HEK293 (cell line): ENCODE results near the gene PFDN1.
A peak's percentile ranks its signal among the peaks of the same experiment; 100 is the strongest.

Experiments used
- BCL11B ChIP-seq: fragments of 450-650 bp; formaldehyde crosslinking; IDR thresholded peaks from 2 replicates; pipeline ENCODE4 v1.5.1; 2016; ENCODE audit warnings: low read depth, missing biosample characterization, missing genetic modification characterization
- ELK4 ChIP-seq: IDR thresholded peaks from 2 replicates; pipeline ENCODE4 v1.6.1; 2011; ENCODE audit warnings: mild to moderate bottlenecking, low read depth, low read length, borderline replicate concordance
- GLIS2 ChIP-seq: fragments of 450-650 bp; formaldehyde crosslinking; IDR thresholded peaks from 2 replicates; pipeline ENCODE4 v1.5.1; 2016; ENCODE audit warnings: missing biosample characterization, missing genetic modification characterization
- IKZF3 ChIP-seq: fragments of 450-650 bp; IDR thresholded peaks from 2 replicates; pipeline ENCODE4 v1.5.0; 2018; ENCODE audit warnings: missing biosample characterization, mild to moderate bottlenecking, missing genetic modification characterization, moderate library complexity
- KLF10 ChIP-seq: fragments of 450-650 bp; IDR thresholded peaks from 2 replicates; pipeline ENCODE4 v1.5.1; 2018; ENCODE audit warnings: missing biosample characterization, mild to moderate bottlenecking, missing genetic modification characterization
- KLF8 ChIP-seq: fragments of 450-650 bp; formaldehyde crosslinking; IDR thresholded peaks from 2 replicates; pipeline ENCODE4 v1.5.1; 2016; ENCODE audit warnings: missing biosample characterization, missing genetic modification characterization
- MYNN ChIP-seq: fragments of 450-650 bp; formaldehyde crosslinking; IDR thresholded peaks from 2 replicates; pipeline ENCODE4 v1.5.1; 2016; ENCODE audit warnings: missing biosample characterization, missing genetic modification characterization, borderline replicate concordance
- PRDM6 ChIP-seq: fragments of 450-650 bp; formaldehyde crosslinking; IDR thresholded peaks from 2 replicates; pipeline ENCODE4 v1.5.1; 2017; ENCODE audit warnings: missing biosample characterization, missing genetic modification characterization
- SCRT1 ChIP-seq: fragments of 450-650 bp; formaldehyde crosslinking; IDR thresholded peaks from 2 replicates; pipeline ENCODE4 v1.5.1; 2016; ENCODE audit warnings: missing biosample characterization, missing genetic modification characterization, borderline replicate concordance
- SCRT2 ChIP-seq: fragments of 450-650 bp; formaldehyde crosslinking; IDR thresholded peaks from 2 replicates; pipeline ENCODE4 v1.5.1; 2016; ENCODE audit warnings: missing biosample characterization, missing genetic modification characterization
- SP2 ChIP-seq: fragments of 450-650 bp; formaldehyde crosslinking; IDR thresholded peaks from 2 replicates; pipeline ENCODE4 v1.5.1; 2016; ENCODE audit warnings: missing biosample characterization, missing genetic modification characterization
- SP3 ChIP-seq: fragments of 450-650 bp; formaldehyde crosslinking; IDR thresholded peaks from 2 replicates; pipeline ENCODE4 v1.5.1; 2016; ENCODE audit warnings: missing biosample characterization, missing genetic modification characterization
- TRIM28 ChIP-seq: IDR thresholded peaks from 2 replicates; pipeline ENCODE4 v1.6.1; 2011; ENCODE audit warnings: low read length, control low read depth, borderline replicate concordance
- ZBTB17 ChIP-seq: fragments of 450-650 bp; formaldehyde crosslinking; IDR thresholded peaks from 2 replicates; pipeline ENCODE4 v1.5.1; 2016; ENCODE audit warnings: missing biosample characterization, missing genetic modification characterization
- ZBTB20 ChIP-seq: fragments of 450-650 bp; formaldehyde crosslinking; IDR thresholded peaks from 2 replicates; pipeline ENCODE4 v1.5.1; 2016; ENCODE audit warnings: missing biosample characterization, missing genetic modification characterization
- ZBTB7A ChIP-seq: fragments of 450-650 bp; formaldehyde crosslinking; IDR thresholded peaks from 2 replicates; pipeline ENCODE4 v1.5.1; 2016; ENCODE audit warnings: low read depth, missing biosample characterization, missing genetic modification characterization
- ZFP37 ChIP-seq: fragments of 450-650 bp; formaldehyde crosslinking; IDR thresholded peaks from 2 replicates; pipeline ENCODE4 v1.5.1; 2016; ENCODE audit warnings: missing biosample characterization, missing genetic modification characterization
- ZFP41 ChIP-seq: fragments of 450-650 bp; formaldehyde crosslinking; IDR thresholded peaks from 2 replicates; pipeline ENCODE4 v1.5.1; 2016; ENCODE audit warnings: missing biosample characterization, missing genetic modification characterization, borderline replicate concordance
- ZNF138 ChIP-seq: fragments of 450-650 bp; formaldehyde crosslinking; IDR thresholded peaks from 2 replicates; pipeline ENCODE4 v1.5.1; 2016; ENCODE audit warnings: missing biosample characterization, missing genetic modification characterization, borderline replicate concordance
- ZNF16 ChIP-seq: fragments of 450-650 bp; formaldehyde crosslinking; IDR thresholded peaks from 2 replicates; pipeline ENCODE4 v1.5.1; 2016; ENCODE audit warnings: low read depth, missing biosample characterization, missing genetic modification characterization
- ZNF174 ChIP-seq: fragments of 450-650 bp; formaldehyde crosslinking; IDR thresholded peaks from 2 replicates; pipeline ENCODE4 v1.5.0; 2017; ENCODE audit warnings: missing biosample characterization, mild to moderate bottlenecking, missing genetic modification characterization
- ZNF19 ChIP-seq: fragments of 450-650 bp; formaldehyde crosslinking; IDR thresholded peaks from 2 replicates; pipeline ENCODE4; 2016; ENCODE audit warnings: missing biosample characterization, missing genetic modification characterization, low read depth
- ZNF335 ChIP-seq: fragments of 450-650 bp; formaldehyde crosslinking; conservative IDR thresholded peaks from 2 replicates; pipeline ENCODE4 v1.5.1; 2016; ENCODE audit warnings: missing biosample characterization, missing genetic modification characterization
- ZNF362 ChIP-seq: fragments of 450-650 bp; formaldehyde crosslinking; IDR thresholded peaks from 2 replicates; pipeline ENCODE4 v1.5.1; 2016; ENCODE audit warnings: missing biosample characterization, missing genetic modification characterization
- ZNF391 ChIP-seq: fragments of 450-650 bp; formaldehyde crosslinking; IDR thresholded peaks from 2 replicates; pipeline ENCODE4 v1.5.1; 2016; ENCODE audit warnings: low read depth, missing biosample characterization, missing genetic modification characterization, borderline replicate concordance
- ZNF473 ChIP-seq: fragments of 450-650 bp; formaldehyde crosslinking; IDR thresholded peaks from 2 replicates; pipeline ENCODE4 v1.5.1; 2017; ENCODE audit warnings: missing biosample characterization, missing genetic modification characterization
- ZNF549 ChIP-seq: fragments of 450-650 bp; IDR thresholded peaks from 2 replicates; pipeline ENCODE4 v1.5.1; 2018; ENCODE audit warnings: missing biosample characterization, missing genetic modification characterization, mild to moderate bottlenecking, inconsistent platforms, moderate library complexity
- ZNF561 ChIP-seq: fragments of 450-650 bp; IDR thresholded peaks from 2 replicates; pipeline ENCODE4 v1.5.1; 2018; ENCODE audit warnings: missing biosample characterization, missing genetic modification characterization, borderline replicate concordance
- ZNF658 ChIP-seq: fragments of 450-650 bp; formaldehyde crosslinking; IDR thresholded peaks from 2 replicates; pipeline ENCODE4; 2016; ENCODE audit warnings: missing biosample characterization, missing genetic modification characterization
- ZXDB ChIP-seq: fragments of 450-650 bp; formaldehyde crosslinking; IDR thresholded peaks from 2 replicates; pipeline ENCODE4 v1.5.1; 2016; ENCODE audit warnings: missing biosample characterization, missing genetic modification characterization
- TF ChIP-seq, protein P1 (sequence below): fragments of 450-650 bp; formaldehyde crosslinking; IDR thresholded peaks from 2 replicates; pipeline ENCODE4 v1.5.1; 2016; ENCODE audit warnings: missing biosample characterization, missing genetic modification characterization
- TF ChIP-seq, protein P2 (sequence below): fragments of 450-650 bp; IDR thresholded peaks from 2 replicates; pipeline ENCODE4 v1.5.1; 2018; ENCODE audit warnings: missing biosample characterization, mild to moderate bottlenecking, missing genetic modification characterization

Gene PFDN1

DNA sequence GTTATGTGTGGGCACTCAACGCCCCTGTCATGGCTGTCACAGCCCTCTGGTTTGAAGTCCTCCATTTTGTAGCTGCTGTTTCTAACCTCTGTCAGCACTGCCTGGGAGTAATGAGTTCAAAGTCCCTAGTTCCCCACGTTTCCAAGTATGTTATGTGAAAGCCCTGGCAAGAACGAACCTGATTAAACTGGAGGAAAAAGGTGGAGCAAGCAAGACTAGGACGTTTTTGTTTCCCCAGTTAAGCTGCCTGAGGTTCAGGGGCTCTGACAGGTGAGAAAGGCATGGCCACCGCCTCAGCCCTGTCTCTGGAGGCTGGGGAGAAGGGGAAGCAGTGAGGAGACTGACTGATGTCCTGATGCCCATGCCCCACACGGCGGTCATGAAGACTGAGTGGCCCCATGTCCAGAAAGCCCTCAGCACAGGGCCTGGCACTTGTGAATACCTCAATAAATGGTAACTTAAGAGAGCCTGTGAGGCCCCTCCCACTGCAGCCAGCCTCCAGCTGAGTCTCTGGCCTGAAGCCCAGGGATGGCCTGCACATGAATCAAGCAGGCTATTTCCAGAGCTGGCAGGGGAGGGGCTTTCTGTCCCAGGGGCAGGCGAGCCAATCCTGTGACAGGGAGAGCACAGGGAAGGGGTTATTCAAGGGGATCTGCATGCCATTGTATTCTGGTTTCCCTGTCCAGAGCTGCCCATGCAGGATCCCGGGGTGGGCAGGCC lies 61.8 kb downstream of the PFDN1 start (continued):
- TF ChIP-seq, protein P1, sequence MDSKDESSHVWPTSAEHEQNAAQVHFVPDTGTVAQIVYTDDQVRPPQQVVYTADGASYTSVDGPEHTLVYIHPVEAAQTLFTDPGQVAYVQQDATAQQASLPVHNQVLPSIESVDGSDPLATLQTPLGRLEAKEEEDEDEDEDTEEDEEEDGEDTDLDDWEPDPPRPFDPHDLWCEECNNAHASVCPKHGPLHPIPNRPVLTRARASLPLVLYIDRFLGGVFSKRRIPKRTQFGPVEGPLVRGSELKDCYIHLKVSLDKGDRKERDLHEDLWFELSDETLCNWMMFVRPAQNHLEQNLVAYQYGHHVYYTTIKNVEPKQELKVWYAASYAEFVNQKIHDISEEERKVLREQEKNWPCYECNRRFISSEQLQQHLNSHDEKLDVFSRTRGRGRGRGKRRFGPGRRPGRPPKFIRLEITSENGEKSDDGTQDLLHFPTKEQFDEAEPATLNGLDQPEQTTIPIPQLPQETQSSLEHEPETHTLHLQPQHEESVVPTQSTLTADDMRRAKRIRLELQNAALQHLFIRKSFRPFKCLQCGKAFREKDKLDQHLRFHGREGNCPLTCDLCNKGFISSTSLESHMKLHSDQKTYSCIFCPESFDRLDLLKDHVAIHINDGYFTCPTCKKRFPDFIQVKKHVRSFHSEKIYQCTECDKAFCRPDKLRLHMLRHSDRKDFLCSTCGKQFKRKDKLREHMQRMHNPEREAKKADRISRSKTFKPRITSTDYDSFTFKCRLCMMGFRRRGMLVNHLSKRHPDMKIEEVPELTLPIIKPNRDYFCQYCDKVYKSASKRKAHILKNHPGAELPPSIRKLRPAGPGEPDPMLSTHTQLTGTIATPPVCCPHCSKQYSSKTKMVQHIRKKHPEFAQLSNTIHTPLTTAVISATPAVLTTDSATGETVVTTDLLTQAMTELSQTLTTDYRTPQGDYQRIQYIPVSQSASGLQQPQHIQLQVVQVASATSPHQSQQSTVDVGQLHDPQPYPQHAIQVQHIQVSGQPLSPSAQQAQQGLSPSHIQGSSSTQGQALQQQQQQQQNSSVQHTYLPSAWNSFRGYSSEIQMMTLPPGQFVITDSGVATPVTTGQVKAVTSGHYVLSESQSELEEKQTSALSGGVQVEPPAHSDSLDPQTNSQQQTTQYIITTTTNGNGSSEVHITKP: peak; percentile 66
- TF ChIP-seq BCL11B (tag by site-specific recombination) (no peak), ZNF138 (tag by site-specific recombination) (no peak), ZNF335 (tag by site-specific recombination) (peak; percentile 49), SCRT2 (tag by site-specific recombination) (peak; percentile 78), TRIM28 (0 out of 2 replicates have a peak, but pooled peaks have one; percentile 31), ZNF473 (tag by site-specific recombination) (no peak), ZNF561 (tag by site-specific recombination) (peak; percentile 23; the same call in 1 of the 2 replicates), ZBTB17 (tag by site-specific recombination) (peak; percentile 76), ZNF16 (tag by site-specific recombination) (no peak), ZXDB (tag by site-specific recombination) (peak; percentile 68), IKZF3 (peak; percentile 84), SP2 (tag by site-specific recombination) (peak; percentile 60), KLF8 (no peak), PRDM6 (tag by site-specific recombination) (peak; percentile 34; the same call in 1 of the 2 replicates), GLIS2 (peak; percentile 65), ZBTB20 (tag by site-specific recombination) (no peak), ZNF549 (tag by site-specific recombination) (no peak), ZNF19 (no peak), ZNF174 (tag by site-specific recombination) (no peak), ZFP37 (tag by site-specific recombination) (no peak), KLF10 (tag by site-specific recombination) (no peak), SP3 (tag by site-specific recombination) (peak; percentile 32; the same call in 1 of the 2 replicates), ELK4 (no peak), MYNN (no peak), SCRT1 (tag by site-specific recombination) (peak; percentile 60; the same call in 1 of the 2 replicates), ZNF658 (tag by site-specific recombination) (no peak), ZNF362 (tag by site-specific recombination) (no peak), ZNF391 (tag by site-specific recombination) (no peak), ZFP41 (no peak), ZBTB7A (no peak)
- TF ChIP-seq, protein P2, sequence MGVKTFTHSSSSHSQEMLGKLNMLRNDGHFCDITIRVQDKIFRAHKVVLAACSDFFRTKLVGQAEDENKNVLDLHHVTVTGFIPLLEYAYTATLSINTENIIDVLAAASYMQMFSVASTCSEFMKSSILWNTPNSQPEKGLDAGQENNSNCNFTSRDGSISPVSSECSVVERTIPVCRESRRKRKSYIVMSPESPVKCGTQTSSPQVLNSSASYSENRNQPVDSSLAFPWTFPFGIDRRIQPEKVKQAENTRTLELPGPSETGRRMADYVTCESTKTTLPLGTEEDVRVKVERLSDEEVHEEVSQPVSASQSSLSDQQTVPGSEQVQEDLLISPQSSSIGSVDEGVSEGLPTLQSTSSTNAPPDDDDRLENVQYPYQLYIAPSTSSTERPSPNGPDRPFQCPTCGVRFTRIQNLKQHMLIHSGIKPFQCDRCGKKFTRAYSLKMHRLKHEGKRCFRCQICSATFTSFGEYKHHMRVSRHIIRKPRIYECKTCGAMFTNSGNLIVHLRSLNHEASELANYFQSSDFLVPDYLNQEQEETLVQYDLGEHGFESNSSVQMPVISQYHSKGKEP (tag by site-specific recombination): peak; percentile 53; the same call in 1 of the 2 replicates
